SH-SY5Y (cell line): ENCODE data around the gene NIPAL1.

Experiments
- GATA2 ChIP-seq: IDR thresholded peaks from 2 replicates; pipeline ENCODE4 v1.6.1; 2011; ENCODE audit warnings: mild to moderate bottlenecking, low read depth, low read length
- GATA3 ChIP-seq: IDR thresholded peaks from 2 replicates; pipeline ENCODE4 v1.6.1; 2011; ENCODE audit warnings: low read depth, mild to moderate bottlenecking, low read length, moderate library complexity

DNA sequence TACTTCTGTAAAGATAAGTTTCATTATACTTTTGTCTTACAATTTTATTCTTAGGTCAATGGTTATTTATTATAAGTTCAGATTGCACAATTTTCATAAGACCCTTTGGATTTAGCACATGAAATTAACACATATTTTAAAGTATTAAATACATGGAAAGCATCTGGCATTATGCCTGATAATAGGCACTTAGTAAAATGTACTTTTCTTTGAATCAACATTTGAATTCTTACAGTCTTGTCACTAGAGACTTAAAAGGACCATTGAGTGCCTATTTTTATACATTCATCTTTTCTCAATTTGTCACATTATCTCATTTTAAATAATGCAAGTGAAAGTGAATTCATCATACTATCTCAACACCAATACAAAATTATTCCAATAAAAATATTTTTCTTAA is 23.0 kb downstream of the NIPAL1 start:
- TF ChIP-seq GATA3 (no peak), GATA2 (no peak)
